ENCODE results near the gene ASB18. TPM values are rescaled to one million over a fixed set of nuclear protein-coding genes. Genes with fewer than 3 reads are reported as not detected.

The ASB18 gene
- total RNA-seq, 1 donor from 2014 or later: not detected

DNA sequence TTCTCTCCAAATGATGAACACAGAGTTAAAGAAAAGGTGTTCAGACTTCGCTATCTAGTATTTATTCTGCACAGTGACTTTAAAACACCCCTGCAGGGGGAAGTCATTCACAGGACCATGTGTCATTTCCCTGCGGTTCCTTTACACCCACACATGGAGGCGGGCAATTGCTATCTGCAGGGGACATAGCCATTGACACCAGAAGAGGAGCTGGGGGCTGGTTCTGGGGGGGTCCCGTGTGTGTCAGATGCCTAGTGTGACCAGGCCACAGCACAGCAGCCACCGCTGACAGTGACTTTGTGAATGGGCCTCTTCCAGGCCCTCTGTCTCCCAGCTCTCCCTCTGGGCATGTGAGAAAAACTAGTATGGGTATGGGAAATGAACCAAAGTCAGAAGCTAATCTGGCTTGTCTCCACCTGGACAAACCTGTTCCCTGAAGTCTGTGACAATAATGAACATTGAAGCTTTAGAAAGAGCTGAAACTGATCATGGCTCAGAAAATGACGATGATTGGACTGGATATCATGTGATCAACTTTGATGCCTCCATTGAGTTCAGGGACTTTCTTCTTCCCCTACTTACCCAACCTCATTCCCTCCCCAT lies 88.6 kb downstream of the ASB18 start:
- Mint-ChIP-seq H3K27ac (no peak overlapping the region), H3K27me3 (peaks cover 69% of the 10 kb centered on the region), H3K4me1 (no peaks in the 10 kb centered on the region), H3K9me3 (no peaks in the 10 kb centered on the region), H3K36me3 (ENCODE audit: low read depth) (no peaks in the 10 kb centered on the region), H3K4me3 (no peak overlapping the region)
- no peak for DNase-seq
- intact Hi-C loops (cut with micrococcal nuclease): loop anchor here (5.0 to 10.0 kb wide), 2 partner anchors 508 to 681 kb away; partner anchors contain the start of gene AGAP1

DNA sequence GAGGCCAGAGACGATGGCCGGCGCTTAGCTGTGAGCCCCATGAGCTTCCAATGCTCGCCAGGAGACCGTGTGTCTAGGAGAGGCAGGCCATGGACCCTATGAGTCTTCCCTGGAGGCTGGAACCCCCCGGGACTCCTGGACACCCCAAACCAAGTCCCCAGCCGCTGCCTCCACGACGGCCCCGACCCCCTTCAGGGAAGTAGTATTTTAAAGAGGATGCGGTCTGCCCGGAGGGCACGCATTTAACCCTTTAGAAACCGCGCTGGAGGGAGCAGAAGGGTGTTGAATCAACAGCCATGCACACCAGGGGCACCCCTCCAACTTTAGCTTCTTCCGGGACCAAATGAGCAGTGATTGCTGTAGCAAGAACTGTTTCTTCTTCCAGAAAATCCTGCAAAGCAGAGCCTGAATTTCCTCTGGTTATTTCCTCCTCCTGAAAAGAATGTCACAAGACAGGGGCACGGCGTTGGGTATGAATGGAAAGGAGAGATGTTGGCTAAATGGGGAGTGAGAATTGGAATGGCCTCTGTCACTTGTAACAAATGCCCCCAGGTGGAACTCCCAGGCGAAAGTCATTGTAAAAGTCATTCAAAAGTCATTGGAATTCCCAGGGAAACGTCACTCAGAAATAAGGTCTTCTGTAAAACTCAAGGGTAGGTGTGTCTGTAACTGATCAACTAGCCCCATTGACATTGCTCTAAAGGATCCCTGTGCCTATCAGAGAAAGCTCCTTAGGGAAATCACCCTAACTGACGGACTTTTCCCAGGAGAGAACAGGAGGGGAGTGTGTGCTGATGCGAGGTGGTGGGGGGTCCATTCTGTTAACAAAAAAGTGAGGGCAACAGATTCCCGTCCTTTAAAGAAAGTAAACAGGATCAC lies 90.2 kb downstream of the ASB18 start:
- Mint-ChIP-seq H3K9me3 (no peaks in the 10 kb centered on the region), H3K27me3 (peaks cover 74% of the 10 kb centered on the region), H3K4me3 (no peak overlapping the region), H3K27ac (peak overlapping the region; percentile 8), H3K36me3 (ENCODE audit: low read depth) (peaks cover 3% of the 10 kb centered on the region), H3K4me1 (no peaks in the 10 kb centered on the region)
- intact Hi-C loops (cut with micrococcal nuclease): loop anchor here (10.0 kb wide), 1 partner anchor 679 kb away; the partner anchor contains the start of gene AGAP1
- DNase-seq: no peak

DNA sequence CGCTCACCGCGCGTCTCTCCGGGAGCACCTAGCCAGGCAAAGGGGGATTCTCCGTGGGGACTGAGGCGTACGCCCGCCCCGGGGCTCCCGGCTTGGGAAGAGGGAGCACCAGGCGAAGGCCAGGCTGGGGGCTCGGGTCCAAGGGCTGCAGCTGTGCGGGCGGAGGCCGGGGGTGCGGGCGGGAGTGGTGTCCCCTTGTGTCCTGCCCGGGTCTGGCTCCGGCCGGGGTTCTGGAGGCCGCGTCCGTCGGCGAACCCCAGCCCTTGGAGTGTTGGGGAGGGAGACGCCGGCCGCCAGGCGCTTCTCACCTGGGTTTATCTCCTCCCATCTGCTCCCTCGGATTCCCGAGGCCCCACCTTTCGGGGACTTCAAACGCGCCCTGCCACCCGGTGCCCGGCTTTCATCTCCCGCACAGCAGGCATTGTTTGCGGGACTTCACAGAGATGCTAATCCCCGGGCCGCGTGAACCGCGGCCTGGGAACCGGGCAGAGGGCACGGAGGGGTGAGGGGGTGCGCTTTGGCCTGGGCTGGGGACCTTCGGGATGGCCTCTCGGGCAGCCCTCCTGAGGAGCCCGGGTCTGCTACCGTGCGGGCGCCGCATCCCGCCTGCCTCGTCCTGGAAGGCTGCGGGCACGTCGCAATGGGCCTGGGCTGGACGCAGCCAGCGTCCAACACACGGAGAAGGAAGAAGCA lies 91.0 kb downstream of the ASB18 start:
- intact Hi-C loops (cut with micrococcal nuclease): loop anchor here (10.0 kb wide), 1 partner anchor 678 kb away; the partner anchor contains the start of gene AGAP1
- peaks cover 70% of the 10 kb centered on the region for H3K27me3 Mint-ChIP-seq
- no peak overlapping the region for H3K27ac Mint-ChIP-seq
- H3K4me1 Mint-ChIP-seq: no peaks in the 10 kb centered on the region
- H3K36me3 Mint-ChIP-seq (ENCODE audit: low read depth): peaks cover 3% of the 10 kb centered on the region
- no peak overlapping the region for H3K4me3 Mint-ChIP-seq
- H3K9me3 Mint-ChIP-seq: no peaks in the 10 kb centered on the region
- no peak for DNase-seq

DNA sequence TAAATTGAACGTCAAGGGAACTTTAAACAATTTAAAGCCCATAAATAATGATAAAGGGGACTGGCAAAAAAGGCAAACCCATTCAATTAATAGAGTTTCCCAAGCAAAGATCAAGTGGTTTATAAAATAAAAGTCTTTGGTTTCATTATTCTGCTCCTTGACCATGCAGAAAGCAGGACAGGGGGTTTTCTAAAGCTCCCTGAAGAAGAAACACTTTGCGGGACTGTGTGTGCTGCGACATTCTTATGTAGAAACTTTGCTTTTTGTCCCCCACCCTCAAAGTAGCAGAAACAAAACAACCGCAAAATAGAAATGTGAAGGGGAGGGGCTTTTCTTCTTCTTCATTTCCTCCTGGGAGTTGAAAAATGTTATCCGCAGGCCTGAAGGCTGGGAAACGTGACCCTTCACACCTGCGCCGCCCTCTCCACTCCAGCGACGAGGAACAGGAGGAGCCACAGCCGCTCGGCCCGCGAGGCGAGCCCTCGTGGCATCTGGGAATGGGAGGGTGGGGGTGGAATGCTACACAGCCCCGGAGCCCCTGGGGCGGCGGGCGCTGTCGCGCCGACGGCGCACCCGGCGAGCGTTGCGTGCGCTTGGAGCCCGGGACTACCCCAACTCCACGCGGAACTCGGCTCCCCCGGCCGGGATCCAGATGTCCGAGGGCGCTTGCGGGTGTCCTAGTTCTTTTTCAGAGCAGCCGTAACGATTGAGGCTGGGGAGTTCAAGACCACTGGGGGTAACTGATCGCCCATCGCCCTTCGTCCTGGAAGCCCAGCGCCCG lies 91.8 kb downstream of the ASB18 start:
- DNase-seq: no peak
- H3K36me3 Mint-ChIP-seq (ENCODE audit: low read depth): peaks cover 3% of the 10 kb centered on the region
- intact Hi-C loops (cut with micrococcal nuclease): loop anchor here (10.0 kb wide), 1 partner anchor 678 kb away; the partner anchor contains the start of gene AGAP1
- peaks cover 66% of the 10 kb centered on the region for H3K27me3 Mint-ChIP-seq
- no peaks in the 10 kb centered on the region for H3K4me1 Mint-ChIP-seq
- H3K27ac Mint-ChIP-seq: no peak overlapping the region
- H3K9me3 Mint-ChIP-seq: no peaks in the 10 kb centered on the region
- no peak overlapping the region for H3K4me3 Mint-ChIP-seq

DNA sequence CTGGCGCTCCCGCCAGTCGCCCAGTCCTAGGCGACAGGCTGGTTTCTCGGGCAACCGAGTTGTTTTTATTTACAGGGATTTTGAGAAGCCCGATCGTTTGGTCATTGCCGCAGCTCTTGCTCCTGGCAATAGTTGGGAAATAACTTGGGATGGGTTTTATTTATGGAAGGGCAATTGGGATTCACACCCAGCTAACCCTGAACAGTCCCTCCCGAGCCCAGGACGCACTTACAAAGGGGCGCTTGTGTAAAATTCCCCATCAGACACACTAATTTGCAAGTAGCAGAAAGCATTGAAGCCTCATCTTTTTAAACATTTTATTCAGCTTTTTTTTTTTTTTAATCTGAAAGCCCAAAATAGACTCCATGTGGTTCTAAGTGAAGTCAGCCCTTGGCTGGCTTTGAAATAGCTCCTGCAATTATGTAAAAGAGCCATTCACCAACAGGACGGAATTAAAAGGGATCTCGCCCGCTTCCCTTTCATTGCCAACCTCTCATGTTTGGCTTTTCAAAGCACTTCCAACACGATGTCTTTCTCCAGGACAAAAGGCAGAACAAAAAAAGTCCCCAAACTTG lies 92.4 kb downstream of the ASB18 start:
- DNase-seq: no peak
- intact Hi-C loops (cut with micrococcal nuclease): loop anchor here (1.0 to 10.0 kb wide), 2 partner anchors 9 to 677 kb away; partner anchors contain the start of gene AGAP1
- no peak overlapping the region for H3K4me3 Mint-ChIP-seq
- H3K36me3 Mint-ChIP-seq (ENCODE audit: low read depth): peaks cover 3% of the 10 kb centered on the region
- no peaks in the 10 kb centered on the region for H3K9me3 Mint-ChIP-seq
- H3K27ac Mint-ChIP-seq: no peak overlapping the region
- peaks cover 68% of the 10 kb centered on the region for H3K27me3 Mint-ChIP-seq
- H3K4me1 Mint-ChIP-seq: no peaks in the 10 kb centered on the region

DNA sequence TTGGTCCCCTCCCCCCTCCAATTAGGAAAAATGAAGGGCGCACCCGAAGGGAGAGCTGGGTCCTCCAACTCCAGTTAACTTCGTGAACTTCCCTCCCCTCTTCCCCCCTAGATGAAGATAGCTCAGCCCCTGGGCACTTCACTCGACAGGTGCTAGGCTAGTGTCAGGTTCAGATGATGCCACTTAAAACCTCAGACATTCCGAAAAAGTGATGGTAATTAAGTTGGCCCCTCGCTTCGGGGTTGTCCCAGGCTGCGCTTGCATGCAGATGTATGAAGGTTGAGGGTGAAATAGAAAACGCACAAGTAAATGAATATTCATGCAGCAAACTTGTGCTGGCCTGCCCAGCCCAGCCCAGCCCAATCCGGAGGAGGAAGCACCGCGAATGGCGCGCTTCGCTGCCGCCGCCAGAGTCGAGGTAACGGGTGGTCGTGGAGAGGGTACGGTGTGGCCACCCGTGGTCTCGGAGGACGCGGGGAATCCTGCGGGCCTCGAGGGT lies 93.0 kb downstream of the ASB18 start:
- Mint-ChIP-seq H3K4me1 (no peaks in the 10 kb centered on the region), H3K27ac (no peak overlapping the region)

DNA sequence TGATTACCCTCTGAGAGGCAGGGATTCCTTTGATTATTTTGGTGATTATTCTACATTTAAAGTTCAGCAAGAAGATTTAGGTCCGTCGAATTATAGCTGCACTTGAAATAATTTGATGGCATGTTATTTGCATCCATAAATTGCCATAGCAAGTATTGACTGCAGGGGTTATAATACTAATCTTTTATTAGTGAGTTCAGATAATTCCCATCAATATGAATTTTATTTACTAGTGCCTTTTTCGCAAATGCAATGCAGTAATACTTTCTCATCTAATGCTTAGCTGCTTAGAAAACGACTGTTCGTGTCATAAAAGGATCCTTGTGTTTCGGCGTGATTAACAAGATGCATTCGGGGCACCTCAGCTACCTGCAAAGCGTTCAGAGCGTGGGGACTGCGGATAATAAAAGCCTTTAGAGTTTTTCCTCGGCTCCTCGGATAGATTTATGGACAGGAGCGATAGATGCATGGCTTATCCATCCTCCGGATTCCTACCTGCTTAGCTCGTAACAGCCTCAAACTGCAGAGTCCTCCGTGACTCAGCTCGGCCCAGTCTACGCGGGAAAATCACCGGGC lies 93.5 kb downstream of the ASB18 start:
- peaks cover 3% of the 10 kb centered on the region for H3K36me3 Mint-ChIP-seq (ENCODE audit: low read depth)
- no peaks in the 10 kb centered on the region for H3K9me3 Mint-ChIP-seq
- no peak for DNase-seq
- no peak overlapping the region for H3K4me3 Mint-ChIP-seq
- H3K4me1 Mint-ChIP-seq: no peaks in the 10 kb centered on the region
- intact Hi-C loops (cut with micrococcal nuclease): loop anchor here (1.0 to 10.0 kb wide), 2 partner anchors 10 to 676 kb away; partner anchors contain the start of gene AGAP1
- peak overlapping the region; percentile 82 for H3K27ac Mint-ChIP-seq
- H3K27me3 Mint-ChIP-seq: peaks cover 71% of the 10 kb centered on the region

More for the DNA sequence above, 93.0 kb downstream of the ASB18 start:
- Mint-ChIP-seq H3K4me3 (no peak overlapping the region), H3K36me3 (ENCODE audit: low read depth) (peaks cover 3% of the 10 kb centered on the region), H3K27me3 (peaks cover 71% of the 10 kb centered on the region), H3K9me3 (no peaks in the 10 kb centered on the region)
- DNase-seq: no peak
- intact Hi-C loops (cut with micrococcal nuclease): loop anchor here (1.0 to 10.0 kb wide), 2 partner anchors 9 to 676 kb away; partner anchors contain the start of gene AGAP1

DNA sequence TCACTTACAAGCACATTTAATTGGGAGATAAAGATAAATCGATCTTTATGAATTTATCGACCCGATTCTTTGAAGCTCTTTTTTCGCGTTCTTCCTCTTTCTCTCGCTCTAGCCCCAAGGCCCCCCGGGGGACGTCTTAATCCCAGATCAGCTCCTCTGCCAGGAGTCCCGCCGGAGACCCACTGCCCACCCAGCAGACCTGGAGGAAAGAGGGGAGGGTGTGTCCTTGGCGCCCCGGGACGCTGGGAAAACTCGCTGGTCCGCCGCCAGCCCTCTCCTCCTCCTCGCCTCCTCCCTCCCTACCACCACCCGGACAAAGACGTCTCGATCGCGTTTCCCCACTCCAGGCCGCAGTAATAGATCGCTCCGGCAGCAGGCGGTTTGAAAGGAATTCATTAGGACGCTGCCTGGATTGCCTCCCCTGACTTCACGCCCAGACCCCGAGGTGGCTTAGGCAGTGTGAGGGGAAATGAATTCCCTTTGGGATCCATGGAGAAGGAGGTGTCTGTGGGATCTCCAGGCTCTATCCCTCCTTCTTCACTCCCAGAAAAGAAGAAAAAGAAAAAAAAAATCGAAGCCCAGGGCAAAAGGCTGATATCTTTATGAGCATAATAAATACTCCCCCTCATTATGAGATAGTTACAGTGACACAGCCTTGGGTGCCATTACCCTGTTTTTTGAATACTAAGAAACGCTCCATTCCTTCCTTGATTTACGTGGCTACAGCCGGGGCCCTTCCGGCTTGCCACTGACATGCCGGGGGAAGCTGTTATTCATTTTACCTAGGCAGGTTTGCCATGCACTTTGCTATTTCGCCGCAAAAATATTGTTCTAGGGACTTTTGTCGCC lies 94.2 kb downstream of the ASB18 start:
- intact Hi-C loops (cut with micrococcal nuclease): loop anchor here (10.0 kb wide), 1 partner anchor 675 kb away; the partner anchor contains the start of gene AGAP1
- peaks cover 3% of the 10 kb centered on the region for H3K36me3 Mint-ChIP-seq (ENCODE audit: low read depth)
- H3K4me3 Mint-ChIP-seq: no peak overlapping the region
- H3K4me1 Mint-ChIP-seq: no peaks in the 10 kb centered on the region
- H3K9me3 Mint-ChIP-seq: no peaks in the 10 kb centered on the region
- DNase-seq: no peak
- H3K27ac Mint-ChIP-seq: peak overlapping the region; percentile 82
- peaks cover 71% of the 10 kb centered on the region for H3K27me3 Mint-ChIP-seq

DNA sequence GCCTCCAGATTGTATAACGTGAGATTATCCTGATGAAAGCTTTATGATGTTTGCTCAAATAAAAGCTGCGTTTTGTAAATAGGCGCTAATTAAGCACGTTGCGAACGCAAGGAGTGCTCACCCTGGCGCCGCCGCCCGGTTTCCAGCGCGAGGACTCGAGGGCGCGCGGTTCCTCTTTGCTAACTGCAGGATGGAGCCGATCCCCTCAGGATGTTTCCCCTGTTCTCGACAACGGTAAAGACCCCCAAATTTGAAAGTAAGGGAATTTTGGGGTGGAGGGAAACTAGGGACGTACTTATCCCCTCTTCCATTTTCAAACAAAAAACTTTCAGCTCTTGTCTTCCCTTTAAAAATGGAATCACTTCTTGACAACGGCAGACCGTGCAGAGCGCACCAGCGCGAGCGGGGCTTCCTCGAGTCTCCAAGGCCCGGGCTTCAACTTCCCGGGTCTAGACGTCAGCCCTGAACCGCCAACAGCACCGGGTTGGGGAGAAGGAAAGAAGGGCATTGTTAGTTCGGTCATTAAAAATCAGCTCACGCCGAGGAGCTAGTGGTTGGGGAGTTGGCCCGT lies 95.0 kb downstream of the ASB18 start:
- Mint-ChIP-seq H3K9me3 (no peaks in the 10 kb centered on the region), H3K4me3 (no peak overlapping the region), H3K27ac (peak overlapping the region; percentile 82), H3K27me3 (peaks cover 67% of the 10 kb centered on the region), H3K36me3 (ENCODE audit: low read depth) (peaks cover 3% of the 10 kb centered on the region), H3K4me1 (no peaks in the 10 kb centered on the region)
- DNase-seq: no peak
- intact Hi-C loops (cut with micrococcal nuclease): no loop called here

DNA sequence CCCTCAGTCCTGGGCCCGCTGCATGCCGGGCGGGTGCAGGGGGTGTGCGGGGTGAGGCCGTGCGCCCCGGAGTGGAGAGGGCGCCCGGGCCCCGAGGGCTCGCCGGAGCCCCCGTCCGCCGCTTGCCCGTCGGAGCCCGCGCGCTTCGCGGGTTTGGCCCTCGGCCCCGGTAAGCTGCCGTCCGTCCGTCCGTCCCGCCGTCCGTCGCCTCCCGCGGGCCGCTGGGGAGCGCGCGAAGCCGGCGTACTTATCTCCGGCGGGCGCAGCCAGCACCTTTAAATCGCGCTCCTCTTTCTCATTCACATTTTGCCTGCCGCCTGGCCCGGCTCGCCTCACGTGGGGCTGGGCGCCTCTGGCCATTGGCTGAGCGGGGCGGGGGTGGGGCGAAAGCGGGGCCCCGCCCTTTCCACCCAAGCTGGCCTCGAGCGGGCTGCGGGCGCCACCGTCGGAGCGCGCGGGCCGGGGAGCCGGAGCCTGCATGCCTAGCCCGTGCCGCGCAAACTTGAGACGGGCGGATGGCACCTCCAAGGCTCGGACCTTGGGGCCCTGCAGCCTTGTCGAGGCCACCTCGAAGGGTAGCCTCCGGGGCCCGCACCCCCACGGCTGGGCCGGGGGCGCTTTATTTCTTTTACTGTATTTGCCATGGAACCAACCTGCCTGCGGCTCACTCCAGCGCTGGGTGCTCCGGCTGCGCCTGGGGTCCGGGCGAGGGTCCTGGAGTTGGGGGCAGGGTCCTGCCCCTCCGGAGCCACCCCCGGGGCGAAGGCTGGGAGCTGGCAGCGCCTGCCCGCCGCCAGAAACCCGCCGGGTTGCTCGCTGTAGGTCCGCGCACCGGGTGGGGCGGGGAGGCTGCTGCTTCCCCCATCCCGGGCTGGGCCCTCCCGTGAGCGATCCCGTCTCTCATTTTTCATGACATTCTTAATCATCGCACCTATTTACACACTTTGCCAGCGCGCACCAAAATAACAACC lies 95.8 kb downstream of the ASB18 start, which contains the start of gene GBX2:
Gene GBX2 (minus strand): TSS at position 277 of the 971 bp plus-strand sequence. CDS start 415 bp downstream, outside the sequence.
- Mint-ChIP-seq H3K4me1 (no peaks in the 10 kb centered on the region), H3K4me3 (no peak within 1 kb of the TSS), H3K9me3 (no peaks in the 10 kb centered on the region), H3K27ac (peak within 1 kb of the TSS; percentile 82), H3K36me3 (ENCODE audit: low read depth) (peaks cover 3% of the 10 kb centered on the region), H3K27me3 (peaks cover 60% of the 10 kb centered on the region)
- intact Hi-C loops (cut with micrococcal nuclease): no loop called here
- no peak for DNase-seq

Measured in activated CD4-positive, alpha-beta T cell treated with anti-CD3 and anti-CD28 coated beads, Interleukin-2, amount 10 ng/mL, durations not matched to agents 24 days and 14 days (primary cell).